K562 (cell line): ENCODE results near the gene TOM1L2. TPM values are rescaled to one million over a fixed set of nuclear protein-coding genes. Genes with fewer than 3 reads are reported as not detected.
A peak's percentile ranks its signal among the peaks of the same experiment; 100 is the strongest.

Source experiments
- ATAC-seq: fragments of 200-7000 bp; cut with Tn5 transposase; 3 replicates; pipeline ENCODE4 v1.9.1; 2020; ENCODE audit warnings: moderate library complexity
- BruUV-seq: library from RNA; stranded (reverse); fragments of 400-500 nt; replicated peaks from 2 replicates; lab custom pipeline; 2021; lab: Mats Ljungman, UMichigan
- CTCF ChIA-PET: fragments of 300-600 bp; formaldehyde crosslinking; extraction: SDS; loops from one replicate; lab custom pipeline; 2021; ENCODE audit warnings: low intra/inter-chr PET ratio; lab: Yijun Ruan, JAX
- POLR2A ChIA-PET: fragments of 300-600, 350-650 bp; sonication (Branson Sonifier 250); formaldehyde crosslinking; extraction: SDS; loops from one replicate; lab custom pipeline; 2021; ENCODE audit warnings: antibody characterized with exemption, inconsistent platforms; lab: Yijun Ruan, JAX
- DNase-seq, 4 experiments: peaks; one replicate each; pipeline versions ENCODE4 v3.0.0 to v3.0.0-alpha.2; 2011 to 2018; ENCODE audit warnings: low spot score in 3 of 4, mixed read lengths in 3 of 4; ENCODE audit errors: extremely low read depth in 1 of 4
- FAIRE-seq: peaks from 2 replicates; lab custom pipeline; 2011; peaks lifted over from hg19 to GRCh38; lab: Jason Lieb, UNC
- H2AFZ ChIP-seq: 2 replicates; pipeline ENCODE4 v1.6.0; 2011; ENCODE audit warnings: low read depth, low read length, control low read depth, inconsistent platforms
- H3K27ac ChIP-seq: fragments of 200-600 bp; 3 replicates; pipeline ENCODE4 v1.8.0; 2011; ENCODE audit warnings: low read depth, mild to moderate bottlenecking, control low read depth, inconsistent platforms, low read length, moderate library complexity, mixed read lengths; ENCODE audit errors: extremely low read depth
- H3K27me3 ChIP-seq, 2 experiments: fragments of 300-600 bp in 1 of 2; 2 replicates in 1 of 2; 3 replicates in 1 of 2; pipeline versions ENCODE4 v1.6.0 to v1.8.0; 2011; ENCODE audit warnings: inconsistent platforms in 2 of 2, low read length in 2 of 2, mild to moderate bottlenecking in 1 of 2, mixed read lengths in 1 of 2, moderate library complexity in 1 of 2; ENCODE audit not compliant: control insufficient read depth in 2 of 2, insufficient read depth in 2 of 2
- H3K36me3 ChIP-seq: fragments of 300-600 bp; 3 replicates; pipeline ENCODE4 v1.8.0; 2011; ENCODE audit warnings: mild to moderate bottlenecking, low read length, inconsistent platforms; ENCODE audit not compliant: control insufficient read depth, insufficient read depth
- H3K4me1 ChIP-seq, 2 experiments: fragments of 200-600 bp in 1 of 2; replicated peaks in 1 of 2; 2 replicates in 1 of 2; 3 replicates in 1 of 2; pipeline versions ENCODE4 v1.5.1 to v1.8.0; 2011; ENCODE audit warnings: inconsistent platforms in 2 of 2, low read length in 2 of 2, mild to moderate bottlenecking in 1 of 2, mixed read lengths in 1 of 2, moderate library complexity in 1 of 2; ENCODE audit not compliant: control insufficient read depth in 2 of 2, insufficient read depth in 2 of 2
- H3K4me2 ChIP-seq: 2 replicates; pipeline ENCODE4 v1.6.1; 2011; ENCODE audit warnings: low read length, control low read depth, inconsistent platforms, mixed read lengths; ENCODE audit not compliant: insufficient read depth
- H3K4me3 ChIP-seq: fragments of 200-600 bp; sonication (generic), shearing (Covaris generic); 2 replicates; pipeline ENCODE4 v1.5.1; 2016; ENCODE audit warnings: control low read depth, inconsistent platforms
- H3K79me2 ChIP-seq: fragments of 200-600 bp; 3 replicates; pipeline ENCODE4 v1.8.0; 2011; ENCODE audit warnings: low read length, inconsistent platforms; ENCODE audit not compliant: control insufficient read depth, insufficient read depth
- H3K9ac ChIP-seq, 2 experiments: 2 replicates each; pipeline versions ENCODE4 v1.6.0 to v1.6.1; 2011; ENCODE audit warnings: low read depth in 2 of 2, low read length in 2 of 2, control low read depth in 1 of 2, inconsistent platforms in 1 of 2, mild to moderate bottlenecking in 1 of 2, mixed read lengths in 1 of 2; ENCODE audit not compliant: insufficient read depth in 1 of 2
- H3K9me1 ChIP-seq: one replicate; pipeline ENCODE4 v1.6.0; 2011; ENCODE audit warnings: inconsistent platforms, mild to moderate bottlenecking, low read length, moderate library complexity; ENCODE audit not compliant: control insufficient read depth, insufficient read depth
- H3K9me3 ChIP-seq: replicated peaks from 2 replicates; pipeline ENCODE4 v1.5.1; 2011; ENCODE audit warnings: low read depth, low read length, inconsistent platforms; ENCODE audit not compliant: control insufficient read depth, insufficient read depth
- H4K20me1 ChIP-seq: replicated peaks from 2 replicates; pipeline ENCODE4 v1.6.1; 2011; ENCODE audit warnings: low read length, inconsistent platforms, mixed read lengths; ENCODE audit not compliant: control insufficient read depth, insufficient read depth
- ARHGAP35 ChIP-seq: fragments of 450-650 bp; IDR thresholded peaks from 2 replicates; pipeline ENCODE4 v1.6.1; 2018; ENCODE audit not compliant: partially characterized antibody
- ARID4B ChIP-seq: sonication (generic); formaldehyde crosslinking; IDR thresholded peaks from 2 replicates; pipeline ENCODE4 v1.8.0; 2022; ENCODE audit warnings: mild to moderate bottlenecking, missing genetic modification reagents
- EWSR1 ChIP-seq: fragments of 450-650 bp; IDR thresholded peaks from 2 replicates; pipeline ENCODE4 v1.6.1; 2018; ENCODE audit warnings: borderline replicate concordance, mild to moderate bottlenecking, low read depth, moderate library complexity; ENCODE audit not compliant: partially characterized antibody
- RBM25 ChIP-seq: fragments of 200-400 bp; formaldehyde crosslinking; IDR thresholded peaks from 2 replicates; pipeline ENCODE4 v1.6.1; 2018; ENCODE audit warnings: low read length, low read depth, moderate library complexity; ENCODE audit not compliant: severe bottlenecking
- RFX1 ChIP-seq: fragments of 450-650 bp; IDR thresholded peaks from 2 replicates; pipeline ENCODE4 v1.6.1; 2016; ENCODE audit warnings: mild to moderate bottlenecking, moderate library complexity
- ZKSCAN1 ChIP-seq: fragments of 150-350 bp; IDR thresholded peaks from 2 replicates; pipeline ENCODE4 v1.6.1; 2016; ENCODE audit warnings: low read depth, low read length
- ZNF224 ChIP-seq: sonication (generic); formaldehyde crosslinking; IDR thresholded peaks from 2 replicates; pipeline ENCODE4 v1.8.0; 2022; ENCODE audit warnings: mild to moderate bottlenecking, missing genetic modification reagents
- ZNF232 ChIP-seq: sonication (generic); formaldehyde crosslinking; IDR thresholded peaks from 2 replicates; pipeline ENCODE4 v1.8.0; 2022; ENCODE audit warnings: mild to moderate bottlenecking, missing genetic modification reagents
- ZNF561 ChIP-seq: fragments of 450-650 bp; formaldehyde crosslinking; conservative IDR thresholded peaks from 2 replicates; pipeline ENCODE4 v1.4.0; 2020; ENCODE audit warnings: mild to moderate bottlenecking, moderate library complexity
- WGBS: fragments of 100-300 bp; shearing (Covaris generic); methylation state at CpG from one replicate; pipeline ENCODE4 v1.1.6; 2016; ENCODE audit warnings: low coverage, mixed read lengths; ENCODE audit not compliant: insufficient coverage; ENCODE audit errors: missing lambda C conversion rate; 5-methylcytosine and 5-hydroxymethylcytosine counted together
- in situ Hi-C: fragments of 300-500 bp; cut with MboI; formaldehyde crosslinking; loops from 4 replicates; pipeline ENCODE4 v1.15.0; 2018; ENCODE audit warnings: inconsistent platforms, mixed read lengths
- intact Hi-C: fragments of 100-400 bp; cut with micrococcal nuclease; formaldehyde crosslinking; loops from 2 replicates; pipeline ENCODE4 v1.14.2; 2022
- polyA plus RNA-seq, 8 experiments: library from polyadenylated mRNA; depleted of rRNA in 4 of 8; stranded (reverse) in 5 of 8; unstranded in 3 of 8; fragments of >200 nt; fragmentation: Nextera tagmentation in 2 of 8; fragmentation: Illumina TruSeq in 1 of 8; extraction: Ambion mirVana in 2 of 8; extraction: Trizol in 1 of 8; gene quantifications; 2 replicates each; pipeline versions ENCODE4 v1.2.1 to v1.2.3, GENCODE V29; 2011 to 2014; ENCODE audit warnings: inconsistent platforms in 1 of 8, missing spikeins in 1 of 8
- total RNA-seq, 7 experiments: library from RNA; depleted of rRNA in 6 of 7; stranded (reverse); fragments of >200 nt in 6 of 7; fragmentation: Illumina TruSeq in 2 of 7; extraction: Trizol in 2 of 7; gene quantifications; 2 replicates each; pipeline versions ENCODE4 v1.2.1 to v1.2.3, GENCODE V29; 2011 to 2021; ENCODE audit warnings: low replicate concordance in 1 of 7

TOM1L2 gene
- total and polyA plus RNA-seq, 9 of the 15 experiments (the other 6 are each of a cell fraction or from before 2014, with no cell fraction given) = 0.07 to 6.0 (median 2.5) TPM

- H3K4me1 ChIP-seq = no peaks in the 10 kb centered on the region; a peak in 2 of 5 replicates
- ChIA-PET POLR2A (no interaction called here), CTCF (no interaction called here)
- H3K27me3 ChIP-seq = peaks cover 0 to 33% of the 10 kb centered on the region in 2 experiments; a peak in 2 of 5 replicates
- no peak overlapping the region for H3K27ac ChIP-seq
- H3K4me2 ChIP-seq = no peak overlapping the region
- H4K20me1 ChIP-seq = no peaks in the 10 kb centered on the region
- in situ Hi-C loops = no loop called here
- H3K36me3 ChIP-seq = no peaks in the 10 kb centered on the region
- BruUV-seq = no TSS peak
- no peak overlapping the region for H2AFZ ChIP-seq
- H3K4me3 ChIP-seq = no peak overlapping the region
- no peaks in the 10 kb centered on the region for H3K79me2 ChIP-seq
- ATAC-seq = no peak
- no peak for FAIRE-seq
- intact Hi-C loops = loop anchor here (5.0 kb wide), 1 partner anchor 44 kb away; no protein-coding TSS in a partner anchor
- H3K9me1 ChIP-seq = no peaks in the 10 kb centered on the region
- DNase-seq = no peak
- 0 out of 2 replicates have a peak, but pooled peaks have one; percentile 7 for TF ChIP-seq RFX1
- TF ChIP-seq ZKSCAN1 = no peak
- 8% methylated on average over 9 of the region's 14 CpGs for WGBS
- H3K9me3 ChIP-seq = no peaks in the 10 kb centered on the region
- 0 out of 4 replicates have a peak overlapping the region, but pooled peaks of 1 of the 2 experiments have one; percentile 13 for H3K9ac ChIP-seq
Measured at GRCh38 chr17:17987901-17988300, 15.7 kb upstream of the TOM1L2 start.

- ChIA-PET POLR2A (no interaction called here), CTCF (no interaction called here)
- DNase-seq (no peak), FAIRE-seq (no peak), ATAC-seq (no peak)
- Histone ChIP-seq H3K27me3 (peaks cover 0 to 33% of the 10 kb centered on the region in 2 experiments; a peak in 2 of 5 replicates), H3K27ac (no peak overlapping the region), H3K9me1 (no peaks in the 10 kb centered on the region), H3K9ac (no peak overlapping the region), H3K9me3 (no peaks in the 10 kb centered on the region), H3K4me1 (no peaks in the 10 kb centered on the region; a peak in 2 of 5 replicates), H3K79me2 (no peaks in the 10 kb centered on the region), H3K4me3 (no peak overlapping the region), H3K36me3 (no peaks in the 10 kb centered on the region), H2AFZ (no peak overlapping the region), H3K4me2 (no peak overlapping the region), H4K20me1 (no peaks in the 10 kb centered on the region)
- no TSS peak for BruUV-seq
- in situ Hi-C loops (no loop called here), intact Hi-C loops (loop anchor here (5.0 kb wide), 1 partner anchor 45 kb away; no protein-coding TSS in a partner anchor)
- no peak for TF ChIP-seq EWSR1
- TF ChIP-seq ARID4B (CRISPR knock-in tag) = no peak
- peak; percentile 3 for TF ChIP-seq RBM25
- TF ChIP-seq ZNF224 (CRISPR knock-in tag) = no peak
- TF ChIP-seq ZNF561 (CRISPR knock-in tag) = no peak
- TF ChIP-seq ARHGAP35 = no peak
- TF ChIP-seq ZNF232 = no peak
- 8% methylated on average over 6 of the region's 7 CpGs for WGBS
Measured at GRCh38 chr17:17987187-17987896, 15.1 kb upstream of the TOM1L2 start.
